GM19099 (cell line): ENCODE data around the gene PHB1.
A peak's percentile ranks its signal among the peaks of the same experiment; 100 is the strongest.

Experiments used
- POLR2A ChIP-seq: IDR thresholded peaks from 3 replicates; pipeline ENCODE4 v1.6.1; 2011; ENCODE audit warnings: low read depth; ENCODE audit not compliant: insufficient read length; ENCODE audit errors: extremely low read depth

Gene PHB1

DNA sequence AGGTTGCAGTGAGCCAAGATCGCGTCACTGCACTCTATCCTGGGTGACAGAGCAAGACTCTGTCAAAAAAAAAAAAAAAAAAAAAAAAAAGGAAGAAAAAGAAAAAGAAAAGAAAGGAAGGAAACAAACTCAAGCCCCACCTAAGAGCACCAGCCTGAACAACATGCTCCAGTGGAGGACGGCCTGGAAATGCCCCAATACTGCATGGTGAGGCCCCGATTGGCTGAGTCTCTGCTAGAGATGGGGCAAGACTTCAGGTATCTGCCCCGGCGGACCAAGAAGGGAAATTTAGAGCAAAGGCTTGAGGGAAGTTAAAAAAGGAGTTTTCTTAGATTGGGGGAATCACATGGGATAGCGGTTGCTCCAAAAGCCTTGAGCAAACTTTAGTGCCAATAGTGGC is 42.3 kb downstream of the PHB1 start:
- no peak for TF ChIP-seq POLR2A

DNA sequence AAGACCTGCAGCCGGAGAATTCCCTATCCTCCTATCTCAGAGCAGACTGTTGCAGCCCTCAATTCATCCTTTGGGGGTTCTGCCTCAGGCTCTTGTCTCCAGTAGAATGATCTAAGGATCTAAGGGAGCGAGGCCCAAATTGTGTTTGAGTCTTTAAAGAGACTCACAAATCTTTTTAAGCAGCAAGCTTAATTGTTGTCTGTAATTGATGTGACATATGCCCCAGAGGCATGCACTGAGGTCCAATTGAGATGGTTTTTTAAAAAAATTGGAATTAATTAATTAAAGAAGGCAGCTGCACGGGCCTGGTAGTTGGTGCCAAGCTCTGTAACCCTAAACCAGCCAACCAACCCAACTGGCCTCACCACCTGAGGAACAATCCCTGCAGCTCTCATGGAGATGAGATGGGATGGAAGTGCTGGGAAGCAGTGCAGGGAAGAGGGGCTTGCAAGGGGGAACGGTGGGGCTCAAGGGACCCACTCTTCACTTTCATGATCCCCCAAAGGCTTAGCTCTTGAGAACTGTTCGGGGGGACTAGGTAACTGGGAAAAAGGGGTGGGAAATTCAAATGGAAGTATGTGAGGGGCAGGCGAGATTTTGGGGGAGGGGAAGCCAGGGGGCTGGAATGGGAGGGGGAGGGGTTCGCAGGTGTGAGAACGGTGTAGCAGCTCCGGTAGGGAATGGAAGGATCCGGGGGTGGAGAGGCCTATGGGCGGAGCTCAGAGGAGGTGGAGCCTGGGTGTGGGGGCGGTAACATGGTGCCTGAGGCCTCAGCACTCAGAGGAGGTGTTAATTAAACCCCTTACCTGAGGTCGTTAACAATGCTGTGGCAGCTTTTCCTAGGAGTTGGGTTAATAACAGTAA is 43.5 kb downstream of the PHB1 start:
- TF ChIP-seq POLR2A, result no peak

DNA sequence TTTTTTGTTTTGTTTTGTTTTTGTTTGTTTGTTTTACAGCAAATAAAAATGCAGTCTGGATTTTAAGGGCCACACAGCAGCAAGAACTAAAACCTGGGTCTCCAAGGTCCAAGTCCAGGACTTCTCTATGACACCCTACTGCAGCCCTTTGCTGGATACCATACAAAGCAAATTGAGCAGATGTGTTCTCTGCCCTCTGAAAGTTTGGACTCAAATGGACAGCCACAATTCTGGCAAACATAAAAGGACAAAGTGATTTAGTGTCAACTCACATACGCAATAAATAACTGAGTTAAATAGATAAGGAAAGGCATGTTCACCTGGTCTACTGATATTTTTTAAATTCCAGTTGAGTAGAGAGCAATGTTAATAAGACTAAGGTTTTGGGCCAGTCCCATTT is 44.9 kb downstream of the PHB1 start:
- TF ChIP-seq POLR2A, result no peak

DNA sequence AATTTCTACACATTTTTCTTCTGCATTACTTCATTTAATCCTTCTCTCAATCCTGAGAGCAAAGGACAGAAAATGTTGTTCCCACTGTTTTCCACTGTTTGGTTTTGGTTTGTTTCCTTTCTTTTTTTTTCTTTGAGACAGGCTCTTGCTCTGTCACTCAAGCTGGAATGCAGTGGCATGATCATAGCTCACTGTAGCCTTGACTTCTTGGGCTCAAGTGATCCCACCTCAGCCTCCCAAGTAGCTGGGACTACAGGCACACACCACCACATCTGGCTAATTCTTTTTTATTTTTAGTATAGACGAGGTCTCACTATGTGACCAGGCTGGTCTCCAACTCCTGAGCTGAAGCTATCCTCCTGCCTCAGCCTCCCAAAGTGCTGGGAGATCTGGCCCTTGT is 45.6 kb downstream of the PHB1 start:
- no peak for TF ChIP-seq POLR2A

DNA sequence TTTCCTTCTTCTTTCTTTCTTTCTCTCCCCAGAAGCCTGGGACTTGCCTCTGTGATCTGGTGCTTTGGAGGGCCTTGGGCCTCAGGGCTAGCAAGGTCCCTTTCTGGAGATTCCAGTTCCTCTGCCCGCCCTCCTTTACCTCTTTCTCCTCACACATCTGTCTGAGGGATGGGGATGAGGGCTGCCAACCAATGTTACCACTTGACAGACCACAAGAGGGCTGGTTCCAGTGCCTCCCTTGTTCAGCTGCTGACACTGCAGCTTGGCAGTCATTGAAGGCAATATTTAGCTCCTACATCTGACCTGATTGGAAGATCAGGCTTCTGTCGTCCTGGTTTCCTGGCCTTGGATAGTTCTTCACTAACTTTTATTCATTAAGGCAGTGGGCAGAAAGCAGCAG is 49.0 kb downstream of the PHB1 start:
- TF ChIP-seq POLR2A, result no peak

DNA sequence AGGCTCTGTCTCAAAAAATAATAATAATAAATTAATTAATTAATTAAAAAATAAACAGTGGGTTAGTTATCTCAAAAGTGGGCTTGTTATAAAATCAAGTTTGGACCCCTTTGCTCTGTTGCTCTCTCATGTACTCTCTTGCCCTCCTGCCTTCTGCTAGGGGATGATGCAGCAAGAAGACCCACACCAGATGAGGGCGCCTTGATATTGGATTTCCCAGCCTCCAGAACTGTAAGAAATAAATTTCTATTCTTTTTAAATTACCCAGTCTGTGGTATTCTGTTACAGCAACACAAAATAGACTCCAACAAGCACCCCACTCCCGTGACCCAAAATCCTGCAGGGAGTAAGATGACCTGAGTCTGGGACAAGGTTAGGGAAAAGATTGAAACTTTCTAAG is 50.6 kb downstream of the PHB1 start:
- TF ChIP-seq POLR2A, result no peak

DNA sequence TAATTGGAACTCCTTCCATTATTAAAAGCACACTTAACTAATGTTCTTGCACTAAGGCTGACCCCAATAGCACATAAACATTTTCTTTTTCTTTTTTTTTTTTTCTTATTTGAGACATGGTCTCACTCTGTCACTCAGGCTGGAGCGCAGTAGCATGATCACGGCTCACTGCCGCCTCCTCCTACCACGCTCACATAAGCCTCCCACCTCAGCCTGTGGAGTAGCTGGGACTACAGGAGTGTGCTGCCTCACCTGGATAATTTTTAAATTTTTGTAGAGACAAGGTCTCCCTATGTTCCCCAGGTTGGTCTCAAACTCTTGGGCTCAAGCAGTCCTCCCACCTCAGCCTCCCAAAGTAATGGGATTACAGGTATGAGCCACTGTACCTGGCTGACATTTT is 51.4 kb downstream of the PHB1 start:
- TF ChIP-seq POLR2A, result no peak

DNA sequence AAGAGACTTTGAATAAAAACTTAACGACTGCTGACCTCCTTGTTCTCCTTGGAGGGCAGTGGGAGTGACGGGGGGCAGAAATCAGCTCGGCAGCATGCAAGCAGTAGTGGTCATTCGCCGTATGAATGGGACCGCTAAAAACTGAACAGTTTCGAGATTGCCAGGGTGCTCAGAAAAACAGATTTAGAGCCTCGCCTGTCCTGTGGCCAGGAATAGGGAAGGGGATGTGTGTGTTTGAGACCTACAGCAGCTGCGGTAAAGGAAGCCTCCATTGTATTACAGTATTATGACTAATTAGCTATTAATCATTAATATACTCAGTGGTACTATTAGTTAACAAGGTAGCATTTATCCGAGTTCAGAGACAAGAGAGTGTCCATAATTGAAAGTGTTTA is 52.0 kb downstream of the PHB1 start:
- TF ChIP-seq POLR2A, result no peak

DNA sequence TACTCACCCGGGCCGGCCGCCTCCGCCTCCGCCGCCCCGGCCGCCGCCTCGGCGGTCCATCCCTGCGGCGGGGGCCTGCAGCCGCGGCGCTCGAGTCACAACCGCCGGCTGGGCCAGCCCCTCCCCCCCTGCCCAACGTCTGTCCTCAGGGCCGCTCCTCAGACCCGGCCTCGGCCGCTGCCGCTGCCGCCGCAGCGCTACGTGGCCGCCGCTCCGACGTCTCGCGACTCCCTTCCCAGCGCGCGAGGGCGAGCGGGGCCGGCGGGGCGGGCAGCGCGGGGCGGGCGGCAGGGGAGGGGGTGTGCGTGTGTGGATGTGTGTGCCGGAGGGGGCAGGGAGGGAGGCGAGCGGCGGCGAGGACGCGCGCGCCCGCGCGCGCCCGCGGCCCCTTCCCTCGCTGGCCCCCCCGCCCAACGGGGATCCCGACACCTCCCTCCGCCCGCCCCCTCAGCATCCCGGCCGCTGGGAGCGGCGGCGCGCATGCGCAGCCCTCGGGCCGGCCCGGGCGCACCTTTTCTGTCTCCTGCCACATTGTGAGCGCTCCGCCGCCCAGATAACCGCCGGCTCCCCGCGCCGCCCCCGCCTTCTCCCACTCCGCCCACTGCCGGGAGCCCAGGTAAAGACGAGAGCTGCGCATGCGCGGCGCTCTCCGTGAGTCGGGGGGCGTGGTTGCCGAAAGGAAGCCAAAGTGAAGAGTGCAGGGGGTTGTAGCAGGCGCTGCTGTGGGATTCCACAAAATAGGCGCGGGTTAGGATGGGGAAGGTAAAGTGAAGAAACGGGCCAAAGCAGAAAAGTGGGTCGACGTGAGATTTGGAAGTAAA is 52.6 kb downstream of the PHB1 start, which contains the start of gene ZNF652:
Gene ZNF652, minus strand, starts transcription at position 349 of the 821 bp plus-strand sequence. CDS start 44,525 bp downstream, outside the sequence.
- peak; percentile 43 for TF ChIP-seq POLR2A

DNA sequence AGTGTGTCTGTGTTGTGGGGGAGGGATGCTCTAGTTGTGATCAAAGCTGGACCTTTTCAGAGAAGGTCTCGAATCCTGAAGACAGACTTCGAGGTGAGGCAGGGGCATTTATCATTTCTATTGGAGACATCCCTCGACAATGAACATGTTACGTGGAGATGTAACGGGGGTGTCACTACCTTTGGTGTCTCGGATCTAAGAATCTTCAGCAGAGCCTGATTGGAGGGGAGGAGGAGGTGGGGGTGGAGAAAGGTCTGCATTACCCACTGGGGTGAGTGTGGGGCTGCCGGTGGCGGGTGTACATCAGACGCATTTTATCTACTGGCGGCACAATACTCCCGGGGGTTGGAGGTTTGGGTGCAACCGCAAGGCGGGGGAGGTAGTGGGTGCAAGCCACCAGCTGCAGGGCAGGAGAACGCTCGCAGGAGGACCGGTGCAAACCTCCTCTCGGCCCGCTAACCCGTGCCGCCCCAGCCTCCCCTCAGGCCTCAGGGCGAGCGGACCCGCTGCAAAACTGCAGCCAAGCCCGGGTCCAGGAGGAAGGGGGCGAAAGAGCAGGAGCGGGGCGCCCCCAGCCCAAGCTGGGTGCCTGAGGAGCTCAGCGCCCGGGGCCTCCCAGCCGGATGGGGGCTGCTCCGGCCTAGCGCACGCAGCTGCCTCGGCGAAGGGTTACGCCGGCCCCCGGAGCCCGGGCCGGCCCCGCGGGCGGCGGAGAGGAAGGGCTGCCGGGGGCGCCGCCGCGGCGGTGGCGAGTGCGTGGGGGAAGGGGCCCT is 53.4 kb downstream of the PHB1 start:
- TF ChIP-seq POLR2A, result peak; percentile 62

DNA sequence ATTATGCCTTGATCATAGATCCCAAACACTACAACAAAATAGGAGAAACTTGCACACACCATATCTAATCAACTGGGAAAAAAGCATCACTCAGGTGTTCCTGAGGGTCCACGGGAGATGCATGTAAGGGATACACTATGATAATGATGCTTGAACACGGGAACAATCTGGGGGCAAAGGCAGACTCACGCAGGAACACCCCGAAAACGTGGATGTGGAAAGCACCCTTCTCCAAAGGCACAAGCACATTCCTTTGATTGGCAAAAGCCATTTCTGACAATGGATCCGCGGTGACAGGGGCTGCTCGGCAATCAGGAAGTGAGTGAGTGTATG is 53.9 kb downstream of the PHB1 start:
- TF ChIP-seq POLR2A, result no peak

DNA sequence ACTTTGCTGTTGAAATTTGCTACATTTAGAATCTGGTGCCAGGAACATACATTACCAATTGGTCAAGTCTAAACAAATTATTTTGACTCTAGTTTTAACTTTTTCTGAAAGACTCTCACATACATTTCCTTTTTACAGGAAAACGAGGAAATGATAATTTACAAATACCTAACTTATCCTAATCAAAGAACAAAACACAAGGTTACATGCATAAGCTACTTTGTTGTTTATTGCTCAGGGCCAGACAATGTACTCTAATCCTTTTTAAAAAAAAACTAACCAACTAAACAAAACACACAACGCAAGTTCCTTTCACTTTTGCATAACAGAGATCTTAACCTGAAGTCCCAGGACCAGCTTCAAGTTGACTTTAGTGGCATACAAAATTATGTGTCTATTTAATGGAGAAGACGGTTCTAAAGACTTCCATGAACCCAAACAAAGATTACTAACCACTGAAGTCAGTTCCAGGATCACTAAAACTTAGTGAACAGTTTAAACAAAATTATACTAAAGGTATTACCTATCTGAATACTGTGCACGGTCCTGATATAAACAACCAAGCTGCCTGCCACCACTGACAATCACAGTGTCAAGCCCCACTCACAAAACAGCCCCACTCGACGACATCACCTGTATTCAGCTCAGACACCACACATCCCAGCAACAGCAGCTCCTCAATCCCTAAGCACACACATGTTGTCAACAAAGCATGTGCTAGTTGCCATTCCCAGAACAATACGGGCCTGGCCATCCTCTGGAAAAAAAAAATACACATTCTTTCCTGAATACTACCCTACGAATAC is 54.5 kb downstream of the PHB1 start:
- no peak for TF ChIP-seq POLR2A

DNA sequence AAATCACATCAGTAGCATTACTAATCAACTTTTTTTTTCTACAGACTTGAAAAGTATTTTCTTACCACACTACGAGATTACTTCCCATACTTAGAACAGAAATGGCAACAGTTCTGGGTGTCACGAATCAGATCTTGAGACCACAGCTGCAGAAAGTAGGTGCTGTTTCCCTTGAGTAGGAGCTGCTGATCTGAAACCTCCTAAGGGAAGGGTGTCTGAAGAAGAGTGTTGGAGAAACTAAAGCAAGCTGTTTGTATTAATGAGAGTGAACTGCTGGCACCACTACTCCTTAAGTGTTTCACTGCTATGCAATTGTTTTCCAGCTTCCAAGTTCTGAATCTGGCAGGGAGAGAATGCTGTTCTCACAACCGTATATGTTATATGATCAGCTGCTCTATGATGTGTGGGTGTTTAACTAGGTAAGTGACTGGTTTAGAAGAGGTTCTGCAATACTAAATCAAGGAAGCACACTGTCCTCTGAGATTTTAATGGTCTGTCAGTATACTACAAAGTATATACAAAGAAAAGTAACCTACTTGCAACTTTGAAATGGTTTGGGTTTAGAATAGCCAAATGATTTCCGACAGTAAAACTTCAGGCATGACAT is 55.9 kb downstream of the PHB1 start:
- no peak for TF ChIP-seq POLR2A

DNA sequence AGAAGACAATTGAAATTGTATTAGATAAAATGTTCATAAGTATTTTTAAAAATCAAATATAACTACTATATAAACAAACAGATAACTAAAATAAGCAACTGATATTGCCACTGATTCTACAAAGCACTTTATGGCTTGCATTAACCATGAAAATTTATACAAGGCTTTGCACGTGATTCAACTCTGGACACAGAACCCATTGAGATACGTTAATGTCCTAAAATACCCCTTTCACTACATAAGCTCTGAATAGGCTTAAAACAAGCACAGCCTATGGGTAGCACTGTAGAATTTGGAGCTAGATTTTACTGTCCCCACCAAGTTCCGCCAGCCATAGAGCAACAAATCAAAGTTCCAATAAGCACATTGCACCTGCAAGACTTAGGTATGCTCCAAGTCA is 57.2 kb downstream of the PHB1 start:
- TF ChIP-seq POLR2A, result no peak
